Endothelial cell of umbilical vein (primary cell): Measurements from ENCODE around the gene DSP. TPM values are rescaled to one million over a fixed set of nuclear protein-coding genes. Genes with fewer than 3 reads are reported as not detected.

Experiments
- BruUV-seq: library from RNA; stranded (reverse); fragments of 400-500 nt; replicated peaks from 2 replicates; lab custom pipeline; 2021; lab: Mats Ljungman, UMichigan
- CTCF ChIA-PET: fragments of 300-600, 350-600 bp; sonication (Branson Sonifier 250); formaldehyde crosslinking; loops from one replicate; lab custom pipeline; 2021; ENCODE audit warnings: antibody characterized with exemption, inconsistent platforms; lab: Charles Lee
- POLR2A ChIA-PET: fragments of 300-600, 350-600 bp; sonication (Branson Sonifier 250); formaldehyde crosslinking; loops from one replicate; lab custom pipeline; 2021; ENCODE audit warnings: antibody characterized with exemption, inconsistent platforms; lab: Charles Lee
- DNase-seq: peaks from one replicate; pipeline ENCODE4 v3.0.0-alpha.2; 2011; ENCODE audit warnings: low read depth, low spot score
- FAIRE-seq: peaks from 2 replicates; lab custom pipeline; 2011; peaks lifted over from hg19 to GRCh38; lab: Jason Lieb, UNC
- H2AFZ ChIP-seq: 2 replicates; pipeline ENCODE4 v1.6.0; 2012; ENCODE audit warnings: low read depth, low read length, control low read depth, inconsistent platforms
- H3K27ac ChIP-seq: 2 replicates; pipeline ENCODE4 v1.5.1; 2011; ENCODE audit warnings: low read depth, mild to moderate bottlenecking, control low read depth, low read length, moderate library complexity; ENCODE audit not compliant: insufficient read depth
- H3K27me3 ChIP-seq, 2 experiments: 2 replicates each; pipeline versions ENCODE4 v1.6.0 to v1.6.1; 2011; ENCODE audit warnings: low read length in 2 of 2, mixed read lengths in 1 of 2; ENCODE audit not compliant: control insufficient read depth in 2 of 2, insufficient read depth in 2 of 2
- H3K36me3 ChIP-seq, 2 experiments: 2 replicates in 1 of 2; 3 replicates in 1 of 2; pipeline ENCODE4 v1.5.1; 2011; ENCODE audit warnings: low read length in 2 of 2, mild to moderate bottlenecking in 1 of 2, moderate library complexity in 1 of 2; ENCODE audit not compliant: control insufficient read depth in 2 of 2, insufficient read depth in 2 of 2; ENCODE audit errors: extremely low read depth in 1 of 2
- H3K4me1 ChIP-seq: 3 replicates; pipeline ENCODE4 v1.5.1; 2011; ENCODE audit warnings: mild to moderate bottlenecking, low read length; ENCODE audit not compliant: control insufficient read depth, insufficient read depth; ENCODE audit errors: extremely low read depth
- H3K4me2 ChIP-seq: 2 replicates; pipeline ENCODE4 v1.6.1; 2011; ENCODE audit warnings: low read length, control low read depth, mixed read lengths; ENCODE audit not compliant: insufficient read depth
- H3K4me3 ChIP-seq, 3 experiments: fragments of 200-600 bp in 1 of 3; sonication (generic), shearing (Covaris generic) in 1 of 3; replicated peaks in 1 of 3; 2 replicates each; pipeline ENCODE4 v1.5.1; 2011 to 2016; ENCODE audit warnings: control low read depth in 3 of 3, low read length in 3 of 3, mild to moderate bottlenecking in 2 of 3, inconsistent platforms in 1 of 3, low read depth in 1 of 3, moderate library complexity in 1 of 3; ENCODE audit not compliant: insufficient read depth in 1 of 3
- H3K79me2 ChIP-seq: 2 replicates; pipeline ENCODE4 v1.6.0; 2012; ENCODE audit warnings: low read length, inconsistent platforms; ENCODE audit not compliant: control insufficient read depth, insufficient read depth
- H3K9ac ChIP-seq: replicated peaks from 2 replicates; pipeline ENCODE3; 2011; ENCODE audit warnings: low read length, control low read depth; ENCODE audit not compliant: insufficient read depth; ENCODE audit errors: extremely low read depth
- H3K9me1 ChIP-seq: replicated peaks from 3 replicates; pipeline ENCODE4 v1.6.0; 2011; ENCODE audit warnings: mild to moderate bottlenecking, low read length; ENCODE audit not compliant: control insufficient read depth, insufficient read depth; ENCODE audit errors: extremely low read depth
- H3K9me3 ChIP-seq: replicated peaks from 2 replicates; pipeline ENCODE4 v1.5.1; 2012; ENCODE audit warnings: low read length, inconsistent platforms; ENCODE audit not compliant: control insufficient read depth, insufficient read depth
- H4K20me1 ChIP-seq: replicated peaks from 2 replicates; pipeline ENCODE3; 2011; ENCODE audit warnings: mild to moderate bottlenecking, low read length; ENCODE audit not compliant: control insufficient read depth, insufficient read depth; ENCODE audit errors: extremely low read depth
- EZH2 ChIP-seq: IDR thresholded peaks from 2 replicates; pipeline ENCODE4 v1.6.1; 2012; ENCODE audit warnings: borderline replicate concordance, low read depth, mild to moderate bottlenecking, moderate library complexity, low read length, inconsistent platforms; ENCODE audit not compliant: severe bottlenecking
- FOS ChIP-seq: IDR thresholded peaks from 2 replicates; pipeline ENCODE4 v1.6.1; 2011; ENCODE audit warnings: mild to moderate bottlenecking, low read length, moderate library complexity, borderline replicate concordance; ENCODE audit not compliant: insufficient read depth
- GATA2 ChIP-seq: IDR thresholded peaks from 2 replicates; pipeline ENCODE4 v1.7.0; 2011; ENCODE audit warnings: low read depth, mild to moderate bottlenecking, moderate library complexity, mixed read lengths, low read length; ENCODE audit not compliant: insufficient read length, insufficient read depth
- JUN ChIP-seq: IDR thresholded peaks from 2 replicates; pipeline ENCODE4 v1.6.1; 2011; ENCODE audit warnings: borderline replicate concordance, low read depth; ENCODE audit not compliant: insufficient read length, insufficient read depth
- MYC ChIP-seq: IDR thresholded peaks from one replicate; pipeline ENCODE4 v1.6.1; 2011; ENCODE audit warnings: mild to moderate bottlenecking, low read depth, low read length
- POLR2A ChIP-seq: IDR thresholded peaks from 2 replicates; pipeline ENCODE4 v1.6.1; 2012; ENCODE audit warnings: low read depth, mild to moderate bottlenecking, control low read depth, low read length
- POLR2AphosphoS5 ChIP-seq: IDR thresholded peaks from 2 replicates; pipeline ENCODE4 v1.6.1; 2012; ENCODE audit warnings: low read depth, mild to moderate bottlenecking, control low read depth, low read length, moderate library complexity; ENCODE audit not compliant: insufficient read depth
- dilution Hi-C: fragments of 300-500 bp; cut with MboI; formaldehyde crosslinking; loops from one replicate; pipeline ENCODE4 v1.15.0; 2019; ENCODE audit warnings: low sequenced_read_pairs; ENCODE audit not compliant: extremely low pct_ligation_motif_present
- intact Hi-C: fragments of 100-400 bp; cut with micrococcal nuclease; formaldehyde crosslinking; loops from one replicate; pipeline ENCODE4 v1.10.0; 2022
- polyA plus RNA-seq, 4 experiments: library from polyadenylated mRNA; depleted of rRNA in 3 of 4; stranded (reverse) in 3 of 4; unstranded in 1 of 4; fragments of >200 nt; gene quantifications; 2 replicates each; pipeline versions ENCODE4 v1.2.1 to v1.2.3, GENCODE V29; 2011 to 2012; ENCODE audit warnings: missing spikeins in 1 of 4
- total RNA-seq: library from RNA; stranded (reverse); gene quantifications from 2 replicates; pipeline ENCODE4 v1.2.3, GENCODE V29; 2021
- TF ChIP-seq, protein P1 (sequence below), 2 donors: IDR thresholded peaks; 1 replicate in 1 of 2; 2 replicates in 1 of 2; pipeline ENCODE4 v1.5.1; 2011; ENCODE audit warnings: low read length in 2 of 2, mild to moderate bottlenecking in 2 of 2, moderate library complexity in 2 of 2, control low read depth in 1 of 2, inconsistent platforms in 1 of 2, low read depth in 1 of 2; ENCODE audit not compliant: insufficient read depth in 1 of 2; ENCODE audit errors: extremely low read depth in 1 of 2
- TF ChIP-seq, protein P2 (sequence below): IDR thresholded peaks from 2 replicates; pipeline ENCODE4 v1.6.1; 2011; ENCODE audit not compliant: insufficient read depth, insufficient read length

The DSP gene
- total and polyA plus RNA-seq, 2 donors (not counting 3 experiments of a cell fraction or from before 2014, with no cell fraction given): 0.03 to 0.77 TPM

DNA sequence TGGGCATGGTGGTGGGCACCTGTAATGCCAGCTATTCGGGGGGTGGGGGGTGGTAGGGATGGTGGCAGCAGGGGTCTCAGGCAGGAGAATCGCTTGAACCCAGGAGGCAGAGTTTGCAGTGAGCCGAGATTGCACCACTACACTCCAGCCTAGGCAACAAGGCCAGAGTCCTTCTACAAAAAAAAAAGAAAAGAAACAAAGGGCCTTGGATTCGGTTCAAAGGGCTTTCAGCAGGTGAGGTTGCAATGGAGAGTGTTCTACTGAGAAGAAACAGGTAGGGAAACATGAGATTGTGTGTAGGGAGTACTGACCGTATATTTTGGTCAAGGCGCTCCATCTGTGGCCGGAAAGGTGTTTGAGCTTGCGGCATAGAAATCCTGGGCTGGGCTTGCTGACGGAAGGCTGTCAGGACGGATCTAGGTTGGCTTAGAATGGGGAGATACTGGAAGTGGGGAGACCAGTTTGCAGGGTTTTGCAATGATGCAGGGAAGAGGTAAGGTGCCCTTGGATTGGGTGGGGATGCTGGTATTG lies 40.7 kb upstream of the DSP start:
- no peaks in the 10 kb centered on the region for H3K9me3 ChIP-seq
- H3K36me3 ChIP-seq: no peaks in the 10 kb centered on the region
- no peak overlapping the region for H3K4me3 ChIP-seq
- no peaks in the 10 kb centered on the region for H3K9me1 ChIP-seq
- no peak overlapping the region for H3K27ac ChIP-seq
- dilution Hi-C loops: no loop called here
- no peaks in the 10 kb centered on the region for H3K79me2 ChIP-seq
- DNase-seq (no peak), FAIRE-seq (no peak)
- POLR2A ChIA-PET: no interaction called here
- H3K9ac ChIP-seq: no peak overlapping the region
- no TSS peak for BruUV-seq
- H4K20me1 ChIP-seq: no peaks in the 10 kb centered on the region
- TF ChIP-seq POLR2A (no peak), MYC (no peak), FOS (no peak), JUN (no peak), GATA2 (no peak), POLR2AphosphoS5 (no peak), EZH2 (no peak)
- TF ChIP-seq, protein P1, sequence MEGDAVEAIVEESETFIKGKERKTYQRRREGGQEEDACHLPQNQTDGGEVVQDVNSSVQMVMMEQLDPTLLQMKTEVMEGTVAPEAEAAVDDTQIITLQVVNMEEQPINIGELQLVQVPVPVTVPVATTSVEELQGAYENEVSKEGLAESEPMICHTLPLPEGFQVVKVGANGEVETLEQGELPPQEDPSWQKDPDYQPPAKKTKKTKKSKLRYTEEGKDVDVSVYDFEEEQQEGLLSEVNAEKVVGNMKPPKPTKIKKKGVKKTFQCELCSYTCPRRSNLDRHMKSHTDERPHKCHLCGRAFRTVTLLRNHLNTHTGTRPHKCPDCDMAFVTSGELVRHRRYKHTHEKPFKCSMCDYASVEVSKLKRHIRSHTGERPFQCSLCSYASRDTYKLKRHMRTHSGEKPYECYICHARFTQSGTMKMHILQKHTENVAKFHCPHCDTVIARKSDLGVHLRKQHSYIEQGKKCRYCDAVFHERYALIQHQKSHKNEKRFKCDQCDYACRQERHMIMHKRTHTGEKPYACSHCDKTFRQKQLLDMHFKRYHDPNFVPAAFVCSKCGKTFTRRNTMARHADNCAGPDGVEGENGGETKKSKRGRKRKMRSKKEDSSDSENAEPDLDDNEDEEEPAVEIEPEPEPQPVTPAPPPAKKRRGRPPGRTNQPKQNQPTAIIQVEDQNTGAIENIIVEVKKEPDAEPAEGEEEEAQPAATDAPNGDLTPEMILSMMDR (IDR thresholded peaks at IDR 0.05; ENCODE audit: extremely low read depth in 1 of 2, insufficient read depth in 1 of 2, low read depth in 1 of 2, low read length in 2 of 2): no peak
- TF ChIP-seq, protein P2, sequence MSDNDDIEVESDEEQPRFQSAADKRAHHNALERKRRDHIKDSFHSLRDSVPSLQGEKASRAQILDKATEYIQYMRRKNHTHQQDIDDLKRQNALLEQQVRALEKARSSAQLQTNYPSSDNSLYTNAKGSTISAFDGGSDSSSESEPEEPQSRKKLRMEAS: no peak
- H3K4me2 ChIP-seq: no peak overlapping the region
- H3K27me3 ChIP-seq: no peaks in the 10 kb centered on the region
- H3K4me1 ChIP-seq: no peaks in the 10 kb centered on the region
- CTCF ChIA-PET: no interaction called here
- no peak overlapping the region for H2AFZ ChIP-seq
- intact Hi-C loops: no loop called here
